Measurements from ENCODE around the gene TPH2.

TPH2 gene

DNA sequence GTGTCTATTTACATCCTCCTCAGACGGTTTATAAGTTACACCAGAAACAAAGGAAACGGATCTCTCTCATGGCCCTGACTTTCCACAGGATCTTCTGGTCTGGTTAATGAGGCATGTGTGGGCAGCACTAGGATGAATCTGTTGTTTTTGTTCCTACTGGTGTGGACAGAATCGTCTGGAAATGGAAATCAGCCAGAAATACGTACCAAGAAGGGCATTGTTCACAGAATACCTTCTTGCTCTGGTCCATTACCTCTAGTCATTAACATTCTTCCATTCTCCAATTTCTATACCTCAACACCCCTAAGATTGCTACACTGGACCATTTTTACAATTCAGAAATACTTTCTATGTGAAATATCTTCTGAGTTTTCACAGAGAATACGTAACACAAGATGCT lies 86.0 kb downstream of the TPH2 start:
- Histone ChIP-seq H3K4me1 (ENCODE audit: insufficient read depth, low read length) (no peaks in the 10 kb centered on the region), H2AFZ (ENCODE audit: low read depth, low read length) (no peak overlapping the region), H3K36me3 (ENCODE audit: insufficient read depth, low read length) (no peaks in the 10 kb centered on the region), H3K9ac (ENCODE audit: low read depth, low read length) (no peak overlapping the region), H3K27me3 (ENCODE audit: insufficient read depth, low read length, poor library complexity) (no peaks in the 10 kb centered on the region), H3K4me2 (ENCODE audit: insufficient read depth, low read length) (no peak overlapping the region), H3K79me2 (ENCODE audit: insufficient read depth, low read length) (no peaks in the 10 kb centered on the region), H3K4me3 (ENCODE audit: low read depth in 1 of 2, low read length in 2 of 2) (no peak overlapping the region), H4K20me1 (ENCODE audit: insufficient read depth, low read length) (no peaks in the 10 kb centered on the region), H3K27ac (ENCODE audit: low read length) (no peak overlapping the region), H3K9me3 (ENCODE audit: insufficient read depth, low read length, severe bottlenecking) (no peaks in the 10 kb centered on the region)
- TF ChIP-seq CTCF (IDR thresholded peaks at IDR 0.05; ENCODE audit: borderline replicate concordance, extremely low read depth, low read length, poor library complexity, severe bottlenecking) = no peak
- no peak for DNase-seq
- ATAC-seq (ENCODE audit: insufficient read depth, low read depth) = no peak

DNA sequence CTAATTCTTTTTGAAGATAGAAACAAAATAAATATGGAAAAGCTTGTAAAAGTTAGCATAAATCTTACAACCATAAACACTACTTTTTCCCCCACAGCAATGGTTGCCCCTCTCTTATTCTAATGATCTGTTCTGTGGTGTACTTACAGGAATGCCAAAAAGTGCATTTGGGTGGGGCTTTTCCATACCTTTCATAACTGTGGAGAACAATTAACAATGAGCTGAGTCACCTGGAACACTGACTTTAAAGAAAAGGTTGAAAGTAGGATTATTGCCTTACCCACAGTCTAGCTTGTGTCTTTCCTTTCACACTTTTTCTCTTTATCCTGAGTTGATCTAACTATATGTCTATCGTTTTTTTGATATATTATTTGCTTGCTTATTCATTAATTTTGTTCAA lies 86.9 kb downstream of the TPH2 start:
- DNase-seq = no peak
- H2AFZ ChIP-seq (ENCODE audit: low read depth, low read length) = no peak overlapping the region
- H3K27ac ChIP-seq (ENCODE audit: low read length) = no peak overlapping the region
- no peak overlapping the region for H3K4me2 ChIP-seq (ENCODE audit: insufficient read depth, low read length)
- no peaks in the 10 kb centered on the region for H3K9me3 ChIP-seq (ENCODE audit: insufficient read depth, low read length, severe bottlenecking)
- no peak for TF ChIP-seq CTCF (IDR thresholded peaks at IDR 0.05; ENCODE audit: borderline replicate concordance, extremely low read depth, low read length, poor library complexity, severe bottlenecking)
- TF ChIP-seq EZH2 (IDR thresholded peaks at IDR 0.05; ENCODE audit: borderline replicate concordance, low read depth, low read length, severe bottlenecking) = no peak
- ATAC-seq (ENCODE audit: insufficient read depth, low read depth) = no peak
- H3K27me3 ChIP-seq (ENCODE audit: insufficient read depth, low read length, poor library complexity) = no peaks in the 10 kb centered on the region
- no peaks in the 10 kb centered on the region for H3K4me1 ChIP-seq (ENCODE audit: insufficient read depth, low read length)
- H3K36me3 ChIP-seq (ENCODE audit: insufficient read depth, low read length) = no peaks in the 10 kb centered on the region
- no peaks in the 10 kb centered on the region for H4K20me1 ChIP-seq (ENCODE audit: insufficient read depth, low read length)
- no peak overlapping the region for H3K9ac ChIP-seq (ENCODE audit: low read depth, low read length)
- no peak overlapping the region for H3K4me3 ChIP-seq (ENCODE audit: low read depth in 1 of 2, low read length in 2 of 2)
- no peaks in the 10 kb centered on the region for H3K79me2 ChIP-seq (ENCODE audit: insufficient read depth, low read length)

GRCh38 chr12:72028966-72029365 lies 90.3 kb downstream of the TPH2 start:
- no peak overlapping the region for H3K27ac ChIP-seq (ENCODE audit: low read length)
- H3K4me1 ChIP-seq (ENCODE audit: insufficient read depth, low read length) = no peaks in the 10 kb centered on the region
- H3K36me3 ChIP-seq (ENCODE audit: insufficient read depth, low read length) = no peaks in the 10 kb centered on the region
- no peak overlapping the region for H3K9ac ChIP-seq (ENCODE audit: low read depth, low read length)
- TF ChIP-seq CTCF (IDR thresholded peaks at IDR 0.05; ENCODE audit: borderline replicate concordance, extremely low read depth, low read length, poor library complexity, severe bottlenecking) (no peak), EZH2 (IDR thresholded peaks at IDR 0.05; ENCODE audit: borderline replicate concordance, low read depth, low read length, severe bottlenecking) (no peak)
- no peak for ATAC-seq (ENCODE audit: insufficient read depth, low read depth)
- no peak overlapping the region for H3K4me3 ChIP-seq (ENCODE audit: low read depth in 1 of 2, low read length in 2 of 2)
- no peaks in the 10 kb centered on the region for H3K9me3 ChIP-seq (ENCODE audit: insufficient read depth, low read length, severe bottlenecking)
- no peaks in the 10 kb centered on the region for H3K27me3 ChIP-seq (ENCODE audit: insufficient read depth, low read length, poor library complexity)
- no peak overlapping the region for H3K4me2 ChIP-seq (ENCODE audit: insufficient read depth, low read length)
- H2AFZ ChIP-seq (ENCODE audit: low read depth, low read length) = no peak overlapping the region
- no peaks in the 10 kb centered on the region for H3K79me2 ChIP-seq (ENCODE audit: insufficient read depth, low read length)
- no peak for DNase-seq
- H4K20me1 ChIP-seq (ENCODE audit: insufficient read depth, low read length) = no peaks in the 10 kb centered on the region

DNA sequence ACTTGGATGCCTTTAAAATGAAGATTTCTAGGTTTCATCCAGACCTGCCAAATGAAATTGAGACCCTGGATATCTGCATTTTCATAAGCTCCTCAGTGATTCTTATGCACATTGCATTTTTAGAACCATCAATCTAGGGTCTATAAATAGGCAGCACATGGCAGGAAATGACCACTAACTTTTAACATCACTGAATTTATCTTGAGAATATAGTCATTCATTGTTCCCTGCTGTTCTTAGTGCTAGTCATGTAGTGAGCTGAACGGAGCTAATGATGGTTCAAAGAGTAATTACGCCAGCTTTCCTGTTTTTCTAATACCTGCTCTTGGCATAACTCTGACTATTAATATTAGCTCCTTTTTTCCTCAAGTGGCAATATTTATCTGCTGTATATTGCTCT lies 91.6 kb downstream of the TPH2 start:
- no peak overlapping the region for H2AFZ ChIP-seq (ENCODE audit: low read depth, low read length)
- no peak overlapping the region for H3K4me3 ChIP-seq (ENCODE audit: low read depth in 1 of 2, low read length in 2 of 2)
- H3K36me3 ChIP-seq (ENCODE audit: insufficient read depth, low read length) = no peaks in the 10 kb centered on the region
- H3K4me1 ChIP-seq (ENCODE audit: insufficient read depth, low read length) = no peaks in the 10 kb centered on the region
- H4K20me1 ChIP-seq (ENCODE audit: insufficient read depth, low read length) = no peaks in the 10 kb centered on the region
- no peak overlapping the region for H3K4me2 ChIP-seq (ENCODE audit: insufficient read depth, low read length)
- TF ChIP-seq CTCF (IDR thresholded peaks at IDR 0.05; ENCODE audit: borderline replicate concordance, extremely low read depth, low read length, poor library complexity, severe bottlenecking) (no peak), EZH2 (IDR thresholded peaks at IDR 0.05; ENCODE audit: borderline replicate concordance, low read depth, low read length, severe bottlenecking) (no peak)
- no peak overlapping the region for H3K27ac ChIP-seq (ENCODE audit: low read length)
- H3K9ac ChIP-seq (ENCODE audit: low read depth, low read length) = no peak overlapping the region
- DNase-seq = no peak
- ATAC-seq (ENCODE audit: insufficient read depth, low read depth) = no peak
- no peaks in the 10 kb centered on the region for H3K79me2 ChIP-seq (ENCODE audit: insufficient read depth, low read length)
- H3K27me3 ChIP-seq (ENCODE audit: insufficient read depth, low read length, poor library complexity) = no peaks in the 10 kb centered on the region
- H3K9me3 ChIP-seq (ENCODE audit: insufficient read depth, low read length, severe bottlenecking) = no peaks in the 10 kb centered on the region

Measured in DND-41 (cell line).